Measurements from ENCODE around the gene ZNF26.

The ZNF26 gene

DNA sequence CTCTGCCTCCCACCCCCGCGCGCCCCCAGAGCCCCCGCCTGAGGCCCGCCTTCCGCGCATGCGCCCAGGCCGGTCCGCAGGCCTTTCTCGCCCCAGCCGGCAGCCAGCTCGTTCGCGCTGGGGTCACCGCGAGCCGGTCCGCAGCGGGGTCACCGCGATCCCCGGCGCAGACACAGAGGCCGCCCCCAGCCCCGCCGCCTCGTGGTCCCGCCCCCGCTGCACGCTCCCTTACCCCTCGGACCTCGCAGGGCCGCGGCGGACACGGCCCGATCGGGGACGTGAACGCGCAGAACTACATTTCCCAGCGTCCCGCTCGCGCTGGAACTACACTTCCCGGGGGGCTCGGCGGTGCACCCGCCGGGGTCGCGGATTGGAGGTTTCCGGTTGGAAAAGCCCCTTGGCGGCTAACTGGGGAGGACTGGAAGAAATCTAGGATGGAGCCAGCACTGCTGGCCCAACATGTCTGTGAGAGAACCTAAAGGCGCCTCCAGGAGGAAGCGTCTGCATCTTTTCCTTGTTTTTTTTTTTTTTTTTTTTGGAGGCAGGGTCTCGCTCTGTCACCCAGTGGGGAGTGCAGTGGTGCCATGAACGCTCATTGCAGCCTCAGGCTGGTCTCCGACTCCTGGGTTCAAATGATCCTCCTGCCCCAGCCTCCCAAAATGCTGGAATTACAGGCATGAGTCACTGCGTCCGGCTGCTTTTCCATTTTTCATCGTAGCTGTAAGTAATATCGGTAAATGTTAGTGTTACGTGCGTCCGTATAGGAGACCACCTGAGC lies 30.0 kb upstream of the ZNF26 start, which contains the start of gene ZNF605:
TSS of gene ZNF605 (minus strand) at position 296 of the 778 bp plus-strand sequence. CDS start 10,671 bp downstream, outside the sequence.
- TF ChIP-seq POLR2AphosphoS5 (IDR thresholded peaks at IDR 0.05; ENCODE audit: low read depth, low read length) = peak; percentile 41; the same call in 1 of the 2 replicates
- no peak for TF ChIP-seq SIN3A (IDR thresholded peaks at IDR 0.05; ENCODE audit: borderline replicate concordance, insufficient read depth, low read length)
- TF ChIP-seq FOXP2 (optimal IDR thresholded peaks at IDR 0.05; ENCODE audit: borderline replicate concordance, extremely low read depth, extremely low read length, insufficient read depth) = peak; percentile 36

DNA sequence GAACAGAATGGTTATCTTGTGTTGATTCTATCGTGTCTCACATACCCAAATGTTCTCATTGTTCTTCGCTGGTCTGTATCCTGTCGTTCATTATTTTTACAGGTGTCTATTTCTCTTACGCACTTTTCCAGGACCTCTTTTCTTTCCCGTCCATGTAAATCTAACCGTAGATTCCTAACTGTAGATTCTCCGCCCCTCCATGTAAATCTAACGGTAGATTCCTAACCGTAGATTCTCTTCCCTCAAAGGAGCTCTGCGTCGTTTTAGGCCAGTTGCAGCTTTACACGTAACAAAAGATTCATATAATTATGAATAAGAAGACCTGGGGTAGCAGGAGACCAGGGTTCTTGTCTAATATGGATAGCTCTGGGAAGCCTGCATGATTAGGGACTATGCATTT lies 20.4 kb upstream of the ZNF26 start:
- no peak for TF ChIP-seq FOXP2 (optimal IDR thresholded peaks at IDR 0.05; ENCODE audit: borderline replicate concordance, extremely low read depth, extremely low read length, insufficient read depth)
- TF ChIP-seq TAF1 (IDR thresholded peaks at IDR 0.05; ENCODE audit: borderline replicate concordance, insufficient read depth, low read length) = no peak
- no peak for TF ChIP-seq SIN3A (IDR thresholded peaks at IDR 0.05; ENCODE audit: borderline replicate concordance, insufficient read depth, low read length)
- TF ChIP-seq, protein P1, sequence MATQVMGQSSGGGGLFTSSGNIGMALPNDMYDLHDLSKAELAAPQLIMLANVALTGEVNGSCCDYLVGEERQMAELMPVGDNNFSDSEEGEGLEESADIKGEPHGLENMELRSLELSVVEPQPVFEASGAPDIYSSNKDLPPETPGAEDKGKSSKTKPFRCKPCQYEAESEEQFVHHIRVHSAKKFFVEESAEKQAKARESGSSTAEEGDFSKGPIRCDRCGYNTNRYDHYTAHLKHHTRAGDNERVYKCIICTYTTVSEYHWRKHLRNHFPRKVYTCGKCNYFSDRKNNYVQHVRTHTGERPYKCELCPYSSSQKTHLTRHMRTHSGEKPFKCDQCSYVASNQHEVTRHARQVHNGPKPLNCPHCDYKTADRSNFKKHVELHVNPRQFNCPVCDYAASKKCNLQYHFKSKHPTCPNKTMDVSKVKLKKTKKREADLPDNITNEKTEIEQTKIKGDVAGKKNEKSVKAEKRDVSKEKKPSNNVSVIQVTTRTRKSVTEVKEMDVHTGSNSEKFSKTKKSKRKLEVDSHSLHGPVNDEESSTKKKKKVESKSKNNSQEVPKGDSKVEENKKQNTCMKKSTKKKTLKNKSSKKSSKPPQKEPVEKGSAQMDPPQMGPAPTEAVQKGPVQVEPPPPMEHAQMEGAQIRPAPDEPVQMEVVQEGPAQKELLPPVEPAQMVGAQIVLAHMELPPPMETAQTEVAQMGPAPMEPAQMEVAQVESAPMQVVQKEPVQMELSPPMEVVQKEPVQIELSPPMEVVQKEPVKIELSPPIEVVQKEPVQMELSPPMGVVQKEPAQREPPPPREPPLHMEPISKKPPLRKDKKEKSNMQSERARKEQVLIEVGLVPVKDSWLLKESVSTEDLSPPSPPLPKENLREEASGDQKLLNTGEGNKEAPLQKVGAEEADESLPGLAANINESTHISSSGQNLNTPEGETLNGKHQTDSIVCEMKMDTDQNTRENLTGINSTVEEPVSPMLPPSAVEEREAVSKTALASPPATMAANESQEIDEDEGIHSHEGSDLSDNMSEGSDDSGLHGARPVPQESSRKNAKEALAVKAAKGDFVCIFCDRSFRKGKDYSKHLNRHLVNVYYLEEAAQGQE (IDR thresholded peaks at IDR 0.05; ENCODE audit: insufficient read depth in 1 of 2, low read depth in 2 of 2, low read length in 2 of 2) = no peak
- no peak for TF ChIP-seq POLR2AphosphoS5 (IDR thresholded peaks at IDR 0.05; ENCODE audit: low read depth, low read length)

DNA sequence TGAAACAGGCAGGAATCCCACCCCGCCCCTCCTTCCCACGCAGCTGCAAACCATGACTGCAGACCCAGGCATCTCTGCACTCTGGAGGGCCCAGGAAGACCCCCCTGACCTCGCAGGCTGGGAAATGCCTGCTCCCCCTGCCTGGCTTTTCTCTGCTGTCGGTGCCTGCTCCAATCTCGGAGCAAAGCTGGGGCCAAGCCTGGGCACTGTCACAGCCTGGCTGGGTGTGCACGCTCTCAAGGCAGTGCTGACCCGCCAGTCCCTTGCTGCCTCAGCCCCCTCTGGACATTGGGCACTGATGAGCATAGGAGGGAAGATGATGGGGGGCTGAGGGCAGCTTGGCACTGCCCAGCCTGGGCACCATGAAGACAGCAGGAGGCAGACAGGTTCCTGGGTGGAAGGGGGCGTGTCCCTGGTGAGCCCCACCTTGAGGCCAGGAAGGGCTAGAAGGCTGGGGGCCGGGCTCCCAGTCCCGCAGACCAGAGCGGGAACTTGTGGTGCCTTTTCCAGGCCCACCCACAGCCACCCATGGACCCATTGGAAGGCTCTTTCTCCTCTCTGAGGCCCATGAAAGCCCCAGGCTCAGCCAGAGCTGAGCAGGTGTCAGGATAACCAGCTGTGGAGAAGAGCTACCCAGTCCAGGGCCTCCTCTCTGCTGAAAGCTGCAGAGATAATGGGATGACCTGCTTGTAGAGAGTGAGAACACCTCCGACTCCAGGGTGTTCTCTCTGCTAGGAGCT lies 19.3 kb upstream of the ZNF26 start:
- TF ChIP-seq SIN3A (IDR thresholded peaks at IDR 0.05; ENCODE audit: borderline replicate concordance, insufficient read depth, low read length) (no peak), FOXP2 (optimal IDR thresholded peaks at IDR 0.05; ENCODE audit: borderline replicate concordance, extremely low read depth, extremely low read length, insufficient read depth) (no peak), POLR2AphosphoS5 (IDR thresholded peaks at IDR 0.05; ENCODE audit: low read depth, low read length) (no peak)

DNA sequence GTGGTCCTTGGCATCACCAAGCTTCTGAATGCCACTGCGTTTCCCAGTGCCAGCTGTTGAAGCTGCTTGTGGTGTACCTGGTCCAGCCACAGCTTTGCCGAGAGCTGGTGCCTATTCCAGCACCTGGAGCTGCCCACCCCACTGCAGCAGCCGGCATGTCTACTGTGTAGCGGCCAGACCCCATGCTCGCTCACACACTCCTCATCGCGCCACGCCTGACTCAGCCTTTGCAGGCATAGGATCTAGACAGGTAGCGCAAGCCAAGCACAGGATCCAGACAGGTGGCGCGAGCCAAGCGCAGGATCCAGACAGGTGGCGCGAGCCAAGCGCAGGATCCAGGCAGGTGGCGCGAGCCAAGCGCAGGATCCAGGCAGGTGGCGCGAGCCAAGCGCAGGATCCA lies 18.4 kb upstream of the ZNF26 start:
- TF ChIP-seq, protein P1 (IDR thresholded peaks at IDR 0.05; ENCODE audit: insufficient read depth in 1 of 2, low read depth in 2 of 2, low read length in 2 of 2) = no peak
- no peak for TF ChIP-seq TAF1 (IDR thresholded peaks at IDR 0.05; ENCODE audit: borderline replicate concordance, insufficient read depth, low read length)
- TF ChIP-seq POLR2AphosphoS5 (IDR thresholded peaks at IDR 0.05; ENCODE audit: low read depth, low read length) = no peak
- TF ChIP-seq SIN3A (IDR thresholded peaks at IDR 0.05; ENCODE audit: borderline replicate concordance, insufficient read depth, low read length) = no peak
- TF ChIP-seq FOXP2 (optimal IDR thresholded peaks at IDR 0.05; ENCODE audit: borderline replicate concordance, extremely low read depth, extremely low read length, insufficient read depth) = no peak

DNA sequence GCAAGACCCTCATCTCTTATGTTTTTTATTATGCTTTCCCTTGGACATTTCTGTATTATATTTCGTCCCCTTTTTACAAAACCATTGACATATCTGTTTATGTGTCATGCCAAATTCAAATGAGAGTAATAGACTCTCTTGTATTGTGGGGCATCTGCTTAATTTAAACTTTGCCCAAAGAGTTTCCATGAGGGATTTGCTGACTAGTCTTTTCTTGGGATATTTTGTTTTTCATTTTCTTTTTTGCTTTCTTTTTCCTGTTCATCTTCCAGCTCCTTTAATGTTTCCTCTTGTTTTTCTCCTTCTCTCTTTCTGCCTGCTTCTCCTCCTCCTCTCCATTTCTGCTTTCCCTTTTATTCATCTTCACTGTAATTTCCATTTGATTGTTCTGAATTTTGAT lies 13.8 kb upstream of the ZNF26 start:
- TF ChIP-seq FOXP2 (optimal IDR thresholded peaks at IDR 0.05; ENCODE audit: borderline replicate concordance, extremely low read depth, extremely low read length, insufficient read depth) (no peak), TAF1 (IDR thresholded peaks at IDR 0.05; ENCODE audit: borderline replicate concordance, insufficient read depth, low read length) (no peak), SIN3A (IDR thresholded peaks at IDR 0.05; ENCODE audit: borderline replicate concordance, insufficient read depth, low read length) (no peak), POLR2AphosphoS5 (IDR thresholded peaks at IDR 0.05; ENCODE audit: low read depth, low read length) (no peak)
- TF ChIP-seq, protein P1 (IDR thresholded peaks at IDR 0.05; ENCODE audit: insufficient read depth in 1 of 2, low read depth in 2 of 2, low read length in 2 of 2) = no peak
